ENCODE measurements around the gene RNF41.

Gene RNF41

DNA sequence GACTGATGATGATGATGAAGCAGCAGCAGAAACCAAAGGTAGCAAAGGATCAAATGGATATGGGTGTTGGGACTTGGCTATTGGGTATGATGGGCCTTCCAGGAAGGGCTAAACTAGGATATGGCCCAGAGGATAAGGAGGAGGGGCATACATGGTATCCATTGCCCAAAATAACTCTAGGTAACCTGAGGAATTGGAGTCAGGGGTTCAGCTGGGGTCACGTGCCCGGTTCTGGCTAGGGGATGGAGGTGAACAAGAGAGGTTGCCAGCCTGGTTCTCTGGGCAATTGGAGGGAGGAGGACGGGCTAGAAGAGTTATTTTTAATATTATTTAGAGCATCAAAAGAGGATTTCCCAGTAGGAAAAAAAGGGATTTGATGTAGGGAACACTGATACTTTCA lies 39.2 kb upstream of the RNF41 start:
- Histone ChIP-seq H3K4me3 (replicated peaks; ENCODE audit: insufficient read depth, low read length) (no peak overlapping the region), H3K27ac (replicated peaks) (no peak overlapping the region), H3K27me3 (ENCODE audit: insufficient read depth, poor library complexity, severe bottlenecking) (no peaks in the 10 kb centered on the region)
- no peak for DNase-seq (ENCODE audit: low read depth in 1 of 2, low spot score in 1 of 2)
- TF ChIP-seq SPI1 (IDR thresholded peaks at IDR 0.05; ENCODE audit: borderline replicate concordance, low read depth) (no peak), POLR2AphosphoS5 (IDR thresholded peaks at IDR 0.05; ENCODE audit: low read depth) (no peak), GABPA (IDR thresholded peaks at IDR 0.05; ENCODE audit: low read depth) (no peak)
- TF ChIP-seq, protein P1, sequence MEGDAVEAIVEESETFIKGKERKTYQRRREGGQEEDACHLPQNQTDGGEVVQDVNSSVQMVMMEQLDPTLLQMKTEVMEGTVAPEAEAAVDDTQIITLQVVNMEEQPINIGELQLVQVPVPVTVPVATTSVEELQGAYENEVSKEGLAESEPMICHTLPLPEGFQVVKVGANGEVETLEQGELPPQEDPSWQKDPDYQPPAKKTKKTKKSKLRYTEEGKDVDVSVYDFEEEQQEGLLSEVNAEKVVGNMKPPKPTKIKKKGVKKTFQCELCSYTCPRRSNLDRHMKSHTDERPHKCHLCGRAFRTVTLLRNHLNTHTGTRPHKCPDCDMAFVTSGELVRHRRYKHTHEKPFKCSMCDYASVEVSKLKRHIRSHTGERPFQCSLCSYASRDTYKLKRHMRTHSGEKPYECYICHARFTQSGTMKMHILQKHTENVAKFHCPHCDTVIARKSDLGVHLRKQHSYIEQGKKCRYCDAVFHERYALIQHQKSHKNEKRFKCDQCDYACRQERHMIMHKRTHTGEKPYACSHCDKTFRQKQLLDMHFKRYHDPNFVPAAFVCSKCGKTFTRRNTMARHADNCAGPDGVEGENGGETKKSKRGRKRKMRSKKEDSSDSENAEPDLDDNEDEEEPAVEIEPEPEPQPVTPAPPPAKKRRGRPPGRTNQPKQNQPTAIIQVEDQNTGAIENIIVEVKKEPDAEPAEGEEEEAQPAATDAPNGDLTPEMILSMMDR (IDR thresholded peaks at IDR 0.05; ENCODE audit: insufficient read depth, low read length), result no peak
- TF ChIP-seq, protein P2, sequence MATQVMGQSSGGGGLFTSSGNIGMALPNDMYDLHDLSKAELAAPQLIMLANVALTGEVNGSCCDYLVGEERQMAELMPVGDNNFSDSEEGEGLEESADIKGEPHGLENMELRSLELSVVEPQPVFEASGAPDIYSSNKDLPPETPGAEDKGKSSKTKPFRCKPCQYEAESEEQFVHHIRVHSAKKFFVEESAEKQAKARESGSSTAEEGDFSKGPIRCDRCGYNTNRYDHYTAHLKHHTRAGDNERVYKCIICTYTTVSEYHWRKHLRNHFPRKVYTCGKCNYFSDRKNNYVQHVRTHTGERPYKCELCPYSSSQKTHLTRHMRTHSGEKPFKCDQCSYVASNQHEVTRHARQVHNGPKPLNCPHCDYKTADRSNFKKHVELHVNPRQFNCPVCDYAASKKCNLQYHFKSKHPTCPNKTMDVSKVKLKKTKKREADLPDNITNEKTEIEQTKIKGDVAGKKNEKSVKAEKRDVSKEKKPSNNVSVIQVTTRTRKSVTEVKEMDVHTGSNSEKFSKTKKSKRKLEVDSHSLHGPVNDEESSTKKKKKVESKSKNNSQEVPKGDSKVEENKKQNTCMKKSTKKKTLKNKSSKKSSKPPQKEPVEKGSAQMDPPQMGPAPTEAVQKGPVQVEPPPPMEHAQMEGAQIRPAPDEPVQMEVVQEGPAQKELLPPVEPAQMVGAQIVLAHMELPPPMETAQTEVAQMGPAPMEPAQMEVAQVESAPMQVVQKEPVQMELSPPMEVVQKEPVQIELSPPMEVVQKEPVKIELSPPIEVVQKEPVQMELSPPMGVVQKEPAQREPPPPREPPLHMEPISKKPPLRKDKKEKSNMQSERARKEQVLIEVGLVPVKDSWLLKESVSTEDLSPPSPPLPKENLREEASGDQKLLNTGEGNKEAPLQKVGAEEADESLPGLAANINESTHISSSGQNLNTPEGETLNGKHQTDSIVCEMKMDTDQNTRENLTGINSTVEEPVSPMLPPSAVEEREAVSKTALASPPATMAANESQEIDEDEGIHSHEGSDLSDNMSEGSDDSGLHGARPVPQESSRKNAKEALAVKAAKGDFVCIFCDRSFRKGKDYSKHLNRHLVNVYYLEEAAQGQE (IDR thresholded peaks at IDR 0.05; ENCODE audit: insufficient replicate concordance, low read depth), result no peak

DNA sequence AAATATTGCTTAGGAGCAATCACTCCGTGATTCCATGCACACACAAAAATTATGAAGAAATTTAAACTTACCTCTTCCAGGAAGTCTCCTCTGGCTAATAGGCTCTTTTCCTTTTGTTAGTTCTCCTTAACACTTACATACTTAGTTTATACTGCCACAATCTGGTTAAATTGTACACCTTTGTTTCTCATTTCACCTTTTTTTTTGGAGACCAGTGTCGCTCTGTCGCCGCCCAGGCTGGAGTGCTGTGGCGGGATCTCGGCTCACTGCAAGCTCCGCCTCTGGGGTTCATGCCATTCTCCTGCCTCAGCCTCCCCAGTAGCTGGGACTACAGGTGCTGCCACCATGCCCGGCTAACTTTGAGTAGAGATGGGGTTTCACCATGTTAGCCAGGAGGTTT lies 38.7 kb upstream of the RNF41 start:
- no peak overlapping the region for H3K27ac ChIP-seq (replicated peaks)
- H3K27me3 ChIP-seq (ENCODE audit: insufficient read depth, poor library complexity, severe bottlenecking), result no peaks in the 10 kb centered on the region
- no peak overlapping the region for H3K4me3 ChIP-seq (replicated peaks; ENCODE audit: insufficient read depth, low read length)
- no peak for TF ChIP-seq GABPA (IDR thresholded peaks at IDR 0.05; ENCODE audit: low read depth)
- TF ChIP-seq SPI1 (IDR thresholded peaks at IDR 0.05; ENCODE audit: borderline replicate concordance, low read depth), result no peak
- TF ChIP-seq, protein P1 (IDR thresholded peaks at IDR 0.05; ENCODE audit: insufficient read depth, low read length), result no peak
- TF ChIP-seq, protein P2 (IDR thresholded peaks at IDR 0.05; ENCODE audit: insufficient replicate concordance, low read depth), result no peak
- TF ChIP-seq POLR2AphosphoS5 (IDR thresholded peaks at IDR 0.05; ENCODE audit: low read depth), result no peak
- no peak for DNase-seq (ENCODE audit: low read depth in 1 of 2, low spot score in 1 of 2)

DNA sequence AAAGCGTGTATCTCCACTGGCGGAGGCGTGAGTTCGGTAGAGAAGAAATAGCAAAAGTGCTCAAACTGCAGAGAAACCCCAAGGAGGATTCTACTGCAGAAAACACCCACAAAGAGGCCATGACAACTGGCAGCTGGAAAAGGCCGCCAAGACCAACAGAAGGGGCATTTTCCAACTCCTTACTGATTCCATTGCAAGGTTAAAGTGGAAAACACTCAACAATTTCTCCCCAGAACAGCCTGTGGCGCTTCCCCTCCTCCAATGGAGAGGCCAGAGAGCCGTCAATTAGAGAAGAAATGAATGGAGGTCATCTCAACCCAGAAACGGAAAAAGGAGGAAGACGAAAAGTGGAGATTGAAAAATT lies 37.1 kb upstream of the RNF41 start:
- DNase-seq (ENCODE audit: low read depth in 1 of 2, low spot score in 1 of 2), result no peak
- TF ChIP-seq GABPA (IDR thresholded peaks at IDR 0.05; ENCODE audit: low read depth) (no peak), POLR2AphosphoS5 (IDR thresholded peaks at IDR 0.05; ENCODE audit: low read depth) (no peak), SPI1 (IDR thresholded peaks at IDR 0.05; ENCODE audit: borderline replicate concordance, low read depth) (no peak)
- TF ChIP-seq, protein P1 (IDR thresholded peaks at IDR 0.05; ENCODE audit: insufficient read depth, low read length), result no peak
- TF ChIP-seq, protein P2 (IDR thresholded peaks at IDR 0.05; ENCODE audit: insufficient replicate concordance, low read depth), result no peak
- H3K4me3 ChIP-seq (replicated peaks; ENCODE audit: insufficient read depth, low read length), result peak overlapping the region; percentile 53
- H3K27me3 ChIP-seq (ENCODE audit: insufficient read depth, poor library complexity, severe bottlenecking), result no peaks in the 10 kb centered on the region
- peak overlapping the region; percentile 68 for H3K27ac ChIP-seq (replicated peaks)
